ENCODE results near the gene TSHB. TPM values are rescaled to one million over a fixed set of nuclear protein-coding genes. Genes with fewer than 3 reads are reported as not detected.

The TSHB gene
- not detected in 2 replicates for total RNA-seq

GRCh38 chr1:115029526-115029925, at the start of gene TSHB:
TSS of gene TSHB (plus strand) at chr1:115029826. CDS start at chr1:115033363, 3,537 bp downstream.

Other genes starting within 250 kb of the TSHB start
- 49.4 and 54.2 TPM in 2 replicates for gene SIKE1, start 249.1 kb upstream of the TSHB start, total RNA-seq
- not detected in 2 replicates for gene SYCP1, start 175.0 kb upstream of the TSHB start, total RNA-seq
- gene TSPAN2, start 59.7 kb downstream of the TSHB start, total RNA-seq = 3.4 TPM in 1 of 2 replicates, not detected in the other

All from tracheal epithelial cell (primary cell).